HG03469 (cell line): Measurements from ENCODE around the gene UBE2N.

ENCODE experiments used
- ATAC-seq: cut with Tn5 transposase; IDR thresholded peaks from one replicate; pipeline ENCODE4 v1.9.1; 2021; ENCODE audit warnings: mild to moderate bottlenecking, moderate library complexity, moderate number of reproducible peaks; ENCODE audit not compliant: unreplicated experiment

Gene UBE2N

DNA sequence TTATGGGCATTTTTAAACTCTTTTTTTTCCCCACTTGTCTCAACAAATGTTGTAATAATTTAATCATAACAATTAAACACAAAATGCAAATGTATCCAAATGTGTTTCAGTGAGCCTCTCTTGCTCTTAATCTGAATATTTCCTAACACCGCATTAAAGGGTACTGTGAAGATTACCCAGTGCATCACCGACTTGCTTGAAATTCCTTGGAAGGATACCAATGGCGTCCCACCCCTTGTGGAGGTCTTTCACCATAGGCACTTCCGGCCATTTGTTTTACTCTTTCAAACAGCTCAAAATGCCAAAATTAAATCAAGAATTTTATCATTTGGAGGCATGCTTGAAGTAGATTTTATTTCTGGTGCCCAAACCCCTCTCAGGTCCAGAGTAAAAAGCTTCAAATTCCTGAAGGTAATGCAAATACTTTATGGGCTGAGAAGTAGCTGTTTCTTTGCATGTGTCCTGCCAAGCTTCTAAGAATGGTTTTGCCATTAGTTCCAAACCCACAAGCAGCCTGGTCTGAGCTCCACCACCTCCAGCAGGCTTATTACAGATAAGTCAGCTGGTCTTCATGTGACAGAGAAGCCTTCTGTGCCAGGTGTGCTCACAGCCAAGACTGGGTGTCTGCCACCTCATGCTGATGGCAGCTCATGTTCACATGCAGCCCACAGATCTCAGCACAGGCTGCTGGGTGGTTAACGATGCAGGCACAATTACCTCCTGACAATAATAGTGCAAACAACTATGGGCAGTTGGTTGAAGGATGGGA lies 80.4 kb downstream of the UBE2N start:
- no peak for ATAC-seq

DNA sequence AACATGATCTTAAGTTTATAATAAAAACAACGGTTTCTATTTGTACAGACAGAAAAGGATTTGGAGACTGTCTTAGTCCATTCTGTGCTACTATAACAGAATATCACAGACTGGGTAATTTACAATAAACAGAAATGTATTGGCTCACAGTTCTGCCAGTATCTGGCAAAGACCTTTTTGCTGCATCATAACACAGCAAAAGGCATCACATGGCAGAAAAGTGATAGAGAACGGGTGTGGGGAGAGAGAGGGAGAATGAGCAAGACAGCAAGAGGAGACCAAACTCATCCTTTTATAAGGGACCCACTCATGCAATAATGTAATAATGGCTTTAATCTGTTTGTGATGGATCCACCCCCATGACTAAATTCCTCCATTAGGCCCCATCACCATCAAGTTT lies 81.1 kb downstream of the UBE2N start:
- ATAC-seq, result no peak

DNA sequence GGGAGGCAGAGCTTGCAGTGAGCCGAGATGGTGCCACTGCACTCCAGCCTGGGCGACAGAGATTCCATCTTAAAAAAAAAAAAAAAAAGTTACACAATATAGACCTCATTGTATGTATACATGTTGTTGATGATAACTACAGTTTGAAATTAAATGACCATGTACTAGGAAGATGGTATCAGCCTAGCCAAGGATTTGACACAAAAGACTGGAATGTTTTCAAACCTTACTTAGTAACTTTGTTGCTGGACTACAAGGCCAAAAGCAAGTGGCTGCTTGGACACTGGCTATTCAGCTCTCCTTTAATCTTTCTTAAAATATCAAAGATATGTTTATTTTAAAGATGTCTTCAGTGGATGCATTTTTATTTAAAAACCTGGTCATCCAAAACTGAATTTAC lies 82.9 kb downstream of the UBE2N start:
- ATAC-seq, result no peak

DNA sequence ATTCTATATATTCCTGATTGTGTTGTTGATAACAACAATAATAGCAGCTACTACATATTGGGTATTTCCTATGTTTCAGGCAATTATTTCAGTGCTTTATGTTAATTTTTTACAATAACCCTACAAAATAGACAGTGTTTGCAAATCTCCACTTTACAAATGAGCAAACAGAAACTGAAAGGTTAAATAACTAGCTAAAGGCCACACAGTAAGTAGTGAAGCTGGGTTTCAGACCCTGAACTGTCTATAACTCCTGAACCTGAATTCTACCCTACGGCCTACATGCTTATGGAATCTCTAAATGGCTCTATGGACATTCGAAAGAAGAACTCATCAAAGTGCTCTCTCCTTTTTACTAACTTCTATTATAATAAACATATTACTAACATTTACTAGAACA lies 83.7 kb downstream of the UBE2N start:
- peak; percentile 82 for ATAC-seq

DNA sequence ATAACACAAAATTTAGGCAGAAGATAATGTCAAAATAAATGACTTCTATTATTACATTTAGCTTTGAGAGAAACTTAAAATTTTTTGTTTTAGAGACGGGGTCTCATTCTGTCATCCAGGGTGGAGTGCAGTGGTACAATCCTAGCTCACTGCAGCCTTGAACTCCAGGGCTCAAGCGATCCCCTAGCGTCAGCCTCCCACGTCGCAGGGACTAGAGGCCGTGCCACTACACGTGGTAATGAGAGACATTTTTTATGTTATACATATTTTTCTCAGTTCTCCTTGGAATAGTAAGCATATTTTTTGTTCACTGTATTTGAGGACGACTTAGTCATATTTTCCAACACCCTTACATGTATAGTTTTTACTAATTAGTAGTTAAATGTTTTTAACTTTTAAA lies 85.5 kb downstream of the UBE2N start:
- ATAC-seq, result no peak
